Cerebellar nuclear complex (tissue), 1 donor: Measurements from ENCODE around the gene FXYD7.
"Not testable (repeated sequence)": the region's sequence is repeated elsewhere in the genome, so short reads cannot be mapped to it uniquely, and the experiment has no call there.

Source experiments
- DNase-seq, 2 experiments: peaks; one replicate each; lab custom pipeline; 2025; lab: John Stamatoyannopoulos, UW

The FXYD7 gene

GRCh38 chr19:35166100-35167063, 23.3 kb downstream of the FXYD7 start:
- DNase-seq, result no peak

- no peak for DNase-seq
Observed at GRCh38 chr19:35167251-35168119, 24.4 kb downstream of the FXYD7 start.

GRCh38 chr19:35168196-35168595, 25.1 kb downstream of the FXYD7 start:
- no peak for DNase-seq

DNA sequence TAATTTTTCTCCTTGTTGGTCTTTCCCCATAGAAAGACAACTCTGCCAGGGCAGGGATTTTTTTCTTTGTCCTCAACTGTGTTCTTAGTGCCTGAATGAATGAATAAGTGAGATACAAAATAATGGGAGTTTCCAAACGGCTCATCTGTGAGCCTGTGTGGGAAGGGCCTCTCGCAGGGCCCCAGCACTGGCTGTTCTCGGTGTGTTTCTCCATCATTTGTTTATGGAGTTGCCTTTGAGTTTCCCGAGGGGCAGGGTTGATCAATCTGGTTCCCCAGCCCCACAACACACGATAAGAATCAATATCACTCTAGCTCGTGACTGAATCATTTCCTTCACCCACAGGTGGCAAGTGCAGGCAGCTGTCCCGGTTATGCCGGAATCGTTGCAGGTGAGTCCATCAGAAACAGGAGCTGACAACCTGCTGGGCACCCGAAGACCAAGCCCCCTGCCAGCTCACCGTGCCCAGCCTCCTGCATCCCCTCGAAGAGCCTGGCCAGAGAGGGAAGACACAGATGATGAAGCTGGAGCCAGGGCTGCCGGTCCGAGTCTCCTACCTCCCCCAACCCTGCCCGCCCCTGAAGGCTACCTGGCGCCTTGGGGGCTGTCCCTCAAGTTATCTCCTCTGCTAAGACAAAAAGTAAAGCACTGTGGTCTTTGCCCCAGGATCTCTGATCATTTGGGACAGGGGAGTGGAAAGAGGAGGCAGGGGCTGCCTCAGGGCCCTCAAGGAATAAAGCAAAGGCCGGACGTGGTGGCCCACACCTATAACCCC, 26.4 kb downstream of the FXYD7 start:
- no peak for DNase-seq

DNA sequence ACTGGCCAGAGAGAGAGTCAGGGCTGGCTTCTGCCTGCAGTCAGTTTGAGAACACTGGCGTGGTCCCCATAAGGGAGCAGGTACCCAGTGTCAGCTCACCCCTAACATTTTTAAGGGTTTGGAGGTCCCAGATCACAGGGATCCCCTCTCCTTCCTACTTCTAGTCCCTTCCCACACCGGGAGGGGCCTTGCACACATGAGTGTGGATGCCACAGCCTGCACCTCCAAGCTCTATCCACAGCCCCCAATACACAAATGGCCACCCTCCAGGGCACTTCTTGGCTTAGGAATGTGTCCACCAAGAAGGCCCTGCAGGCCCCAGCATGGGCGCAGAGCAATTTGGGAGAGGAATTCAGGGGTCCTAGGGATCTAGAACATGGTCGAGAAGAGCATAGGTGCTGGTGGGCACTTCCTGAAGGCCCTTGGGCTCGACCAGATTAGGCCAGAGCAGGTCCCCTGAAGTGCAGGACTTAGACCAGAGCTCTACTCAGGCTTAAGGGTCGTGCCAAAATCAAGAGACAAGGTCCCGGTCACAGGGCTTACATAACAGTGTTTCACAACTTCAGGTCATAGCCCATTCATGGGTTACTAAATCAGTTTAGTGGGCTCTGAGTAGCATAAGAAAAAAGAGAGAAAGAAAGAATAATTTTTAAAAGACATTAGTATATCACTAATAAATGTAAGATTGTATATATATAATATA, 27.5 kb downstream of the FXYD7 start:
- DNase-seq, result no peak

- no peak for DNase-seq
Observed at GRCh38 chr19:35171730-35172129, 28.7 kb downstream of the FXYD7 start.

GRCh38 chr19:35174226-35174625, 31.2 kb downstream of the FXYD7 start:
- DNase-seq, result no peak

DNA sequence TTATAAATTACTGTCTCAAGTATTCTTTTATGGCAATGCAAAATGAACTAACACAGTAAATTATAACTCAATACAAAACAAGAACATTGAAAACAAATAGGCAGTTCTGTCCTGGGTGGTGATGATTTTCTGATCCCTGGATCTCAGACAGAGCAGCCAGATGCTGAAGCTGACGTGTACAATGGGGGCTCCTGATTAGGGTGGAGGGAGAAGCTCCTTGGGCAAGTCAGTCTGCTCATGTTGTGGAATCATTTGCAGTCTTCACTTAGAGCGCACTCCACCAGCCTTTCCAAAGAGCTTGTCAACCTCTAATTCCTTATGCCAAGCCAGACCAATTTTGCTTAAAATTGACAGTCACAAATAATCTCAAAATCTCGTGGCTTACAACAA, 33.1 kb downstream of the FXYD7 start:
- no peak for DNase-seq

GRCh38 chr19:35177377-35178274, 34.6 kb downstream of the FXYD7 start:
- DNase-seq, result no peak

DNA sequence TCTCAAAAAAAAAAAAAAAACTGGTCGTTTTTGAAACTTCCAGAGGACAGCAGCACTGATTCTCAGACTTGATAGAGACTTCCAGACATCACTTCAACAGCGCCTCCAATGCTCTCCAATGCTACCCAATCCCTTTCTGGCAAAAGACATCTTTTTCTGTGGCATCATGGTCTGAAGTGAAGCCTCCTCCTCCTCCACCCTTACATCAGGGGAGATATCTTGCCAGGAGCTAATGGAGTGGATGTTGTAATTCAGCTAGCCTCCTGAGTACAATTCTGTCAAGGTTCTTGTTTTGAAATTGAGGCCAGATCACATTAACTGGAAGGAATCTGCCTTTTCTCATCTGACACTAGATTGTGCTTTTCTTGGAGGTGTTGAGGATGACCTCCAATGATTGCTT, 35.6 kb downstream of the FXYD7 start:
- DNase-seq, result no peak

DNA sequence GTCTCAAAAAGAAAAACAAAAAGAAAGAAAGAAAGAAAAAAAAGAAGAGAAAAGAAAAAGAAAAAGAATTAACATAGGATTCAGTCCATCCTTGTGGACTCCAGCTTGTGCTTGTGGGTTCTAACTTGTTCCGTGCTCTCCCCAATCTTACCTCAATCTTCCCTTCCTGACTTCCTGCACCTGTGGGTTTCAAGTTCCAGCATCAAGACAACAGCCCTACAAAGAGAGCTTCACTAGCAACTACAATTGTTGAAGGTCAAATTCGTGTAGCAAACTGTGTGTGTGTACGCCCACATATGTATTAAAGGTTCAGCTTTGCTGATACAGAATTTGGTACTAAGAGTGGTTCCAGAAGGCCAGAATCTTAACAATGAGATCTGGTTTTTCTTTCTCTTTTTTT, 36.8 kb downstream of the FXYD7 start:
- no peak for DNase-seq

DNA sequence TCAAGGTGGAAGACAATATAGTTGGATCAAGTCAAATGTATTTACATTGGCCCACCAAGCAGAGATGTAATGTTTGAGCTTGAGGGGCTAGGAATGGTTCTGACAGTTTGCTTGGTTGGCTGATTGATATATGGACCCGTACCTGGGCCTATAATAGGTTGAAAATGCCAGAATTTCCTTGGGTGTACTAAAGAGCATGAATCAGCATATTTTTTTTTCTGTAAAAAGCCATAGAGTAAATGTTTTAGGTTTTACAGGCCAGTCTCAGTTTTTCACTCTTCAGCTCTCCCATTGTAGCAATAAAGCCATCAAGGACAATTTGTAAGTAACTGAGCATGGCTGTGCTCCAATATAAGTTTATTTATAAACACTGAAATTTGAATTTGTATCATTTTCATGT, 38.3 kb downstream of the FXYD7 start:
- DNase-seq, result no peak

GRCh38 chr19:35184267-35184666, 41.2 kb downstream of the FXYD7 start:
- DNase-seq, result no peak

- DNase-seq, result no peak
Observed at GRCh38 chr19:35184884-35185283, 41.8 kb downstream of the FXYD7 start.

DNA sequence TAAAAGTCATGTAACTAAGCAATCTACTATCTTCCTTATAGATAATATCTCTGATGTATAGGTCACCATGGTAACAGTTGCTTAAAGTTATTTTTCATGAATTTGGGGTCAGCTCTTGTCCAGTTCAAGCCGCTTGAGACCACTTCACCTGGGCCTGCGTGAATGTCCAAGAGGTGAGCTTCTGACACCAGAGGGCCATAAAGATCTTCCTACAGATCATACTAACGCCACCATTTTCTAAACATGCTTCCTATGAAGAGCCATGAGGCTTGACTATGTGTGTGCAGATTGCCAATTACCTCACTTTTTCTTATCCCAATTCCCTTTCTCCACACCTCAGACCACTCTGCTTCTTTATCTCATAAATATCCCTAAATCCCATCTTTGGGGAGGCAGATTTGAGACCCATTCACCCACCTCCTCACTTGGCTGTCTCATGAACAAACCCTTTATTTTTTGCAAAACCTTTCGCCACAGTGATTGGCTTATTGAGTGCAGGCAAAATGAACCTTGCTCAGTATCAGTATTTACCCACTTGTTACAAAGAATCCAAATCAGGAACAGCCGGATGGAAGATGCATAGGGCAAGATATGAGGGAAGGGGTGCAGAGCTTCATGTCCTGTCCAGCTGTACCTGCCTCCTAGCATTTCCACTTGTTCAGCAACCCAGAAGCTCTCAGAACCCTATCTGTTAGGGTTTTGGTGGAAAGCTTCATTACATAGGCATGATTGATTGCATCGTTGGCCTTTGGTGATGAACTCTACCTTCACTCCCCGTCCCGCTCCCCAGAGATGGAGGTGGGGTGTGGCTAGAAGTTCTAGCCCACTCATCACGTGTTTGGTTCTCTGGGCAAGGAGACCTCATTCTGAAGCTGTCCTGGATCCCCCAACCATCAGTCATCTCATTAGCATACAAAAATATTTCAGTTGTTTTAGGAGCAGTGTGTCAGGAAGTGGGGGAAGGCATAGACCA, 51.2 kb downstream of the FXYD7 start:
- no peak for DNase-seq

DNA sequence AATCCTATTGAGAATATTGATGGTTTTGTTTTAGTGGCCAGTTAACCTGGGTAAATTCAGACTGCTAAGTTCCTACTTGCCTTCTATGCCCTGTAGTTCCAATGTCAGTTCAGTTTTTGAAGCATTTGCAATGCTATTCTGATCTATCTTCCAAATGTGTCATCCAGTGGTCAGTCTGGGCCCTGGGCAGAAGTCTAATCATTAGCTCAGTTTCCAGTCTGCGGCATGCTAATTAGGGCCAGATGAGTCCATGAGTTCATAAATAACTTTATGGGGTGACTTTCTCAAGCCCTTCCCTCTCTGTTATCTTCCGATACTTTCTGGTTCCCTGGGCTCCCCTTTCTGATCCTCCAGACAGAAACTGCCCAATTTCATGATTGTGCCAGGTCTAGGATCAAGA, 52.8 kb downstream of the FXYD7 start:
- DNase-seq, result no peak

DNA sequence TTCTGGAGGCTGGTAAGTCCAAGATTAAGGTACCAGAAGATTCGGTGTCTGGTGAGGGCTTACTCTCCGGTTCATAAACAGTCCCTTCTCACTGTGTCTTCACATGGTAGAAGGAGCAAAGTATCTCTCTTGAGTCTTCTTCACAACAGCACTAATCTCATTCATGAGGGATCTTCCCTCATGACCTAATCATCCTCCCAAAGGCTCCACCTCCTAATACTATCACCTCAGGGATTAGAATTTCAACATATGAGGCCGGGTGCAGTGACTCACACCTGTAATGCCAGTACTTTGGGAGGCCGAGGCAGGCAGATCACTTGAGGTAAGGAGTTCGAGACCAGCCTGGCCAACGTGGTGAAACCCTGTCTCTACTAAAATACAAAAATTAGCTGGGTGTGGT, 53.8 kb downstream of the FXYD7 start:
- not testable (repeated sequence) for DNase-seq

- no peak for DNase-seq
Observed at GRCh38 chr19:35199481-35199880, 56.4 kb downstream of the FXYD7 start.
